Spleen (tissue), 11 donors: Measurements from ENCODE around the gene TTC28. TPM values are rescaled to one million over a fixed set of nuclear protein-coding genes. Genes with fewer than 3 reads are reported as not detected.

ENCODE experiments used
- DNase-seq: peaks from one replicate; pipeline ENCODE4 v3.0.0-alpha.2; 2020
- H3K27ac ChIP-seq, 8 donors: fragments of 200-600 bp; sonication (generic) in 7 of 8; 1 replicate in 4 of 8; 2 replicates in 4 of 8; pipeline versions ENCODE4 v1.5.0 to v1.8.0; 2016 to 2021; ENCODE audit warnings: inconsistent platforms in 4 of 8, mild to moderate bottlenecking in 4 of 8, moderate library complexity in 1 of 8
- H3K27me3 ChIP-seq, 7 donors: fragments of 200-600 bp; sonication (generic) in 6 of 7; replicated peaks in 1 of 7; 1 replicate in 4 of 7; 2 replicates in 3 of 7; pipeline versions ENCODE4 v1.5.0 to v1.8.0; 2016 to 2021; ENCODE audit warnings: inconsistent platforms in 3 of 7, mild to moderate bottlenecking in 1 of 7
- H3K36me3 ChIP-seq, 6 donors: fragments of 200-600 bp; sonication (generic) in 5 of 6; 1 replicate in 4 of 6; 2 replicates in 2 of 6; pipeline versions ENCODE4 v1.5.0 to v1.8.0; 2016 to 2021; ENCODE audit warnings: inconsistent platforms in 2 of 6
- H3K4me1 ChIP-seq, 6 donors: fragments of 200-600 bp; sonication (generic) in 5 of 6; 1 replicate in 3 of 6; 2 replicates in 3 of 6; pipeline versions ENCODE4 v1.5.0 to v1.8.0; 2016 to 2021; ENCODE audit warnings: inconsistent platforms in 3 of 6
- H3K4me3 ChIP-seq, 8 donors: fragments of 200-600 bp; sonication (generic) in 7 of 8; 1 replicate in 4 of 8; 2 replicates in 4 of 8; pipeline versions ENCODE4 v1.5.0 to v1.8.0; 2016 to 2021; ENCODE audit warnings: inconsistent platforms in 4 of 8, mild to moderate bottlenecking in 4 of 8, moderate library complexity in 2 of 8
- H3K9me3 ChIP-seq, 8 donors: fragments of 200-600 bp; sonication (generic) in 7 of 8; 1 replicate in 4 of 8; 2 replicates in 4 of 8; pipeline versions ENCODE4 v1.5.0 to v1.8.0; 2016 to 2021; ENCODE audit warnings: inconsistent platforms in 4 of 8
- POLR2A ChIP-seq, 3 donors: fragments of 450-650 bp; IDR thresholded peaks; one replicate each; pipeline ENCODE4 v1.5.1; 2017; ENCODE audit warnings: antibody characterized with exemption in 3 of 3, mild to moderate bottlenecking in 1 of 3
- POLR2AphosphoS5 ChIP-seq, 3 donors: sonication (generic); formaldehyde crosslinking; IDR thresholded peaks; one replicate each; pipeline ENCODE4 v1.5.1; 2017; ENCODE audit warnings: antibody characterized with exemption in 3 of 3
- WGBS, 5 donors: extraction: QIAGEN DNeasy Blood & Tissue Kit in 3 of 5; methylation state at CpG; one replicate each; pipeline versions ENCODE4 v1.1.5 to v1.1.7; 2013 to 2018; 5-methylcytosine and 5-hydroxymethylcytosine counted together
- intact Hi-C: fragments of 100-400 bp; cut with DNase I; formaldehyde crosslinking; loops from one replicate; pipeline ENCODE4 v1.15.0; 2023; ENCODE audit warnings: low total_unique reads
- polyA plus RNA-seq, 3 donors: library from polyadenylated mRNA; stranded (reverse); fragments of 200-250 nt; gene quantifications; one replicate each; pipeline ENCODE4 v1.2.1, GENCODE V29; 2013
- total RNA-seq, 7 donors: library from RNA; depleted of rRNA in 3 of 7; stranded (reverse); fragments of >200 nt in 3 of 7; fragmentation: NEBNext Ultra II Directional in 4 of 7; extraction: Animal tissue kit (Norgen Biotek cat#: 25700) in 4 of 7; gene quantifications; one replicate each; pipeline versions ENCODE4 v1.1.0 to v1.2.1, GENCODE V29; 2016 to 2021
- TF ChIP-seq, protein P1 (sequence below), 11 experiments: fragments of 200-600 bp in 7 of 11; fragments of 450-650 bp in 4 of 11; sonication (generic) in 4 of 11; IDR thresholded peaks in 8 of 11; conservative IDR thresholded peaks in 3 of 11; 1 replicate in 7 of 11; 2 replicates in 4 of 11; pipeline versions ENCODE4 v1.4.0 to v1.8.0; 2016 to 2021; ENCODE audit warnings: antibody characterized with exemption in 11 of 11, inconsistent platforms in 4 of 11, mild to moderate bottlenecking in 1 of 11
- donor health status: healthy with polysubstance abuse.
- donor health status: DM: no; HTN: no; CAD: no; lungs with moderate emphysema.
- donor health status: DM: no; HTN: no; CAD: no.
- donor health status: Bipolar disorder and iron deficiency.
- donor health status: healthy.
- donor health status: DM: no; HTN: no; CAD: no.
- donor health status: DM: yes; HTN: yes; CAD: no.

The TTC28 gene
- total and polyA plus RNA-seq, 10 donors = 0.62 to 69.0 (median 33.5) TPM

DNA sequence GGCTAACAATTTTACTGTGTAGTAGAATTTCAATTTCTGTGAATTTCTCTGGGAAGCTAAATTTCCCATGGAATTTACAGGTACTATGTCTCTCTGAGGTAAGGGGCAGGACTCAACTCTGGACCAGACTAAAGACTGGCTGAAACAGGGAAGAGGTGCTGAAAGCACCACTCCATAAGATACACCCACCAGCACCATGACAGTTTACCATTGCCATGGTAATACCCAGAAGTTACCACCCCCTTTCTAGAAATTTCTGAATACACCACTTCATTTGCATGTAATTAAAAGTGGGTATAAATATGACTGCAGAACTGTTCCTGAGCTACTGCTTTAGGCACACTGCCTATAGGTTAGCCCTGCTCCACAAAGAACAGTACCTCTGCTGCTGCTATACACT is 274.1 kb downstream of the TTC28 start:
- Histone ChIP-seq H3K9me3 (no peaks in the 10 kb centered on the region), H3K27me3 (no peaks in the 10 kb centered on the region), H3K36me3 (no peaks in the 10 kb centered on the region), H3K27ac (no peak overlapping the region), H3K4me3 (no peak overlapping the region), H3K4me1 (no peaks in the 10 kb centered on the region)
- TF ChIP-seq, protein P1, sequence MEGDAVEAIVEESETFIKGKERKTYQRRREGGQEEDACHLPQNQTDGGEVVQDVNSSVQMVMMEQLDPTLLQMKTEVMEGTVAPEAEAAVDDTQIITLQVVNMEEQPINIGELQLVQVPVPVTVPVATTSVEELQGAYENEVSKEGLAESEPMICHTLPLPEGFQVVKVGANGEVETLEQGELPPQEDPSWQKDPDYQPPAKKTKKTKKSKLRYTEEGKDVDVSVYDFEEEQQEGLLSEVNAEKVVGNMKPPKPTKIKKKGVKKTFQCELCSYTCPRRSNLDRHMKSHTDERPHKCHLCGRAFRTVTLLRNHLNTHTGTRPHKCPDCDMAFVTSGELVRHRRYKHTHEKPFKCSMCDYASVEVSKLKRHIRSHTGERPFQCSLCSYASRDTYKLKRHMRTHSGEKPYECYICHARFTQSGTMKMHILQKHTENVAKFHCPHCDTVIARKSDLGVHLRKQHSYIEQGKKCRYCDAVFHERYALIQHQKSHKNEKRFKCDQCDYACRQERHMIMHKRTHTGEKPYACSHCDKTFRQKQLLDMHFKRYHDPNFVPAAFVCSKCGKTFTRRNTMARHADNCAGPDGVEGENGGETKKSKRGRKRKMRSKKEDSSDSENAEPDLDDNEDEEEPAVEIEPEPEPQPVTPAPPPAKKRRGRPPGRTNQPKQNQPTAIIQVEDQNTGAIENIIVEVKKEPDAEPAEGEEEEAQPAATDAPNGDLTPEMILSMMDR (IDR thresholded peaks at IDR 0.05 in 8 of 11, conservative IDR thresholded peaks at IDR 0.05 in 3 of 11) = no peak
- TF ChIP-seq POLR2AphosphoS5 (IDR thresholded peaks at IDR 0.05) (no peak), POLR2A (IDR thresholded peaks at IDR 0.05) (no peak)
- DNase-seq = no peak
- intact Hi-C loops = no loop called here

DNA sequence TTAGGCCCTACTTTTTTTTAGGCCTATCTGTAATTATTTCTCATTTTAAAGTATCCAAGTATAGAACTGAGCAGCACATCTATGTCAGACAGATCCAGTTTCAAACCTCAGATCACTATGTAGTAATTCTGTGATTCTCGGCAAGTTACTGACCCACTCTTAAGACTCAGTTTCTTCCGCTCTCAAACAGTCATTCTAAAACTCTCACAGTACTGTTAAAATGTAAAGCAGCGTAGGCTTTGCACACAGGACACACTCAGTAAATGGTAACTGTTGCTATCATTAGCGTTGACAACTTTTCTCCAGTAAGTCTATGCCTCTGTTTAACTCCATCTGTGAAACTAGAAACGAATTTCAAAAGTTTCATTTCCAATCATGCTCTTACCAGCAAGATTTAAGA is 277.1 kb downstream of the TTC28 start:
- no peaks in the 10 kb centered on the region for H3K27me3 ChIP-seq
- H3K27ac ChIP-seq = no peak overlapping the region
- DNase-seq = no peak
- H3K36me3 ChIP-seq = no peaks in the 10 kb centered on the region
- intact Hi-C loops = no loop called here
- no peaks in the 10 kb centered on the region for H3K9me3 ChIP-seq
- TF ChIP-seq, protein P1 (IDR thresholded peaks at IDR 0.05 in 8 of 11, conservative IDR thresholded peaks at IDR 0.05 in 3 of 11) = no peak
- TF ChIP-seq POLR2AphosphoS5 (IDR thresholded peaks at IDR 0.05) (no peak), POLR2A (IDR thresholded peaks at IDR 0.05) (no peak)
- H3K4me1 ChIP-seq = no peaks in the 10 kb centered on the region
- WGBS, 5 donors = 76 to 86% (median 81%) methylated on average over 5 of the region's 5 CpGs
- no peak overlapping the region for H3K4me3 ChIP-seq

DNA sequence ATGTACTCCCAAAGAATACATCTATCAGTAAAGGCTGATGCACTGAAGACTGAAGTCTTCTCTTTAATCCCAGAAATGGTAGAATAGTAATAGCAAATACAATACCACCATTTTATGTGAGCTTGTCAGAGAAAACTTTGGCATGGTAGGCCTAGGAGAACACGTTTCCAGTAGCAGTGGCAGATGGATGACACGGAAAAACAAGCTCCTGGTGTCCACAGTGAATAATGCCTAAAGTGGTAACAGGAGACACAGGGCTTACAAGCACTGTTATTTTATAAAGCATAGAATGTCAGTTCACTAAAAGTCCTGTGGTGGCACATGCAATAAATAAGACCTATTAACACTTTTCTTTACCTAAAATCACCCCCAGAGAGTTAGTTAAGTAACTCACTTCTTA is 277.6 kb downstream of the TTC28 start:
- H3K9me3 ChIP-seq = no peaks in the 10 kb centered on the region
- WGBS, 5 donors = 81 to 87% (median 83%) methylated on average over 2 of the region's 2 CpGs
- H3K36me3 ChIP-seq = no peaks in the 10 kb centered on the region
- no peak overlapping the region for H3K27ac ChIP-seq
- TF ChIP-seq, protein P1 (IDR thresholded peaks at IDR 0.05 in 8 of 11, conservative IDR thresholded peaks at IDR 0.05 in 3 of 11) = no peak
- TF ChIP-seq POLR2AphosphoS5 (IDR thresholded peaks at IDR 0.05) (no peak), POLR2A (IDR thresholded peaks at IDR 0.05) (no peak)
- no peaks in the 10 kb centered on the region for H3K27me3 ChIP-seq
- no peak overlapping the region for H3K4me3 ChIP-seq
- intact Hi-C loops = no loop called here
- H3K4me1 ChIP-seq = peaks cover 0 to 2% (median 0%) of the 10 kb centered on the region in 6 donors
- DNase-seq = no peak

DNA sequence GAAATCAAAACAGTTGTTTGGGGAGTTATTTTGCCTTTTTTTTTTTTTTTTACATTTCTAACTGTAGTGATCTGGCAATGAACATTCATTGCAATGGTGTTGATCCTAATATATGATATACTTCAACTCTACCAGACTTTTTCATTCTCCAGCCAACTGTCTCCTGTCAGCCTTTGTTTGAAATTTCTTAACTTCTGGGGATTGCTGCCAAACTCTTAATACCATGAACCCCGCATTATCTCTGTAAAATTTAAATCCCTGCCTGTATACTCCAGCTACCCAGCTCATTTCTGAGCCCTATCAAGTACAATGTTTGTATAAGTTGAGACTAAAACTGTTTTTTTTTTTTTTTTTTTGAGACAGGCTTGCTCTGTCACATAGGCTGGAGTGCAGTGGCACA is 280.7 kb downstream of the TTC28 start:
- 89 to 98% (median 92%) methylated on average over 1 of the region's 1 CpG for WGBS, 5 donors
- DNase-seq = no peak
- peaks cover 0 to 10% (median 1%) of the 10 kb centered on the region in 6 donors for H3K4me1 ChIP-seq
- H3K9me3 ChIP-seq = no peaks in the 10 kb centered on the region
- TF ChIP-seq, protein P1 (IDR thresholded peaks at IDR 0.05 in 8 of 11, conservative IDR thresholded peaks at IDR 0.05 in 3 of 11) = no peak
- no peak for TF ChIP-seq POLR2A (IDR thresholded peaks at IDR 0.05)
- no peak for TF ChIP-seq POLR2AphosphoS5 (IDR thresholded peaks at IDR 0.05)
- intact Hi-C loops = no loop called here
- no peaks in the 10 kb centered on the region for H3K36me3 ChIP-seq
- no peak overlapping the region for H3K4me3 ChIP-seq
- no peak overlapping the region for H3K27ac ChIP-seq
- H3K27me3 ChIP-seq = no peaks in the 10 kb centered on the region
